Epithelial cell of proximal tubule (primary cell): ENCODE results near the gene EARS2. TPM values are rescaled to one million over a fixed set of nuclear protein-coding genes. Genes with fewer than 3 reads are reported as not detected.

Source experiments
- DNase-seq: peaks from one replicate; pipeline ENCODE4 v3.0.0-alpha.2; 2011; ENCODE audit warnings: low read depth
- H3K4me3 ChIP-seq: 2 replicates; pipeline ENCODE4 v1.5.1; 2011; ENCODE audit warnings: low read depth, mild to moderate bottlenecking, low read length
- total RNA-seq: library from RNA; depleted of rRNA; stranded (reverse); fragments of >200 nt; gene quantifications from 2 replicates; pipeline ENCODE4 v1.2.3, GENCODE V29; 2015
- TF ChIP-seq, protein P1 (sequence below): conservative IDR thresholded peaks from 2 replicates; pipeline ENCODE4 v1.5.1; 2012; ENCODE audit warnings: low read depth, mild to moderate bottlenecking, low read length

Gene EARS2
- 39.7 and 41.6 TPM in 2 replicates for total RNA-seq

DNA sequence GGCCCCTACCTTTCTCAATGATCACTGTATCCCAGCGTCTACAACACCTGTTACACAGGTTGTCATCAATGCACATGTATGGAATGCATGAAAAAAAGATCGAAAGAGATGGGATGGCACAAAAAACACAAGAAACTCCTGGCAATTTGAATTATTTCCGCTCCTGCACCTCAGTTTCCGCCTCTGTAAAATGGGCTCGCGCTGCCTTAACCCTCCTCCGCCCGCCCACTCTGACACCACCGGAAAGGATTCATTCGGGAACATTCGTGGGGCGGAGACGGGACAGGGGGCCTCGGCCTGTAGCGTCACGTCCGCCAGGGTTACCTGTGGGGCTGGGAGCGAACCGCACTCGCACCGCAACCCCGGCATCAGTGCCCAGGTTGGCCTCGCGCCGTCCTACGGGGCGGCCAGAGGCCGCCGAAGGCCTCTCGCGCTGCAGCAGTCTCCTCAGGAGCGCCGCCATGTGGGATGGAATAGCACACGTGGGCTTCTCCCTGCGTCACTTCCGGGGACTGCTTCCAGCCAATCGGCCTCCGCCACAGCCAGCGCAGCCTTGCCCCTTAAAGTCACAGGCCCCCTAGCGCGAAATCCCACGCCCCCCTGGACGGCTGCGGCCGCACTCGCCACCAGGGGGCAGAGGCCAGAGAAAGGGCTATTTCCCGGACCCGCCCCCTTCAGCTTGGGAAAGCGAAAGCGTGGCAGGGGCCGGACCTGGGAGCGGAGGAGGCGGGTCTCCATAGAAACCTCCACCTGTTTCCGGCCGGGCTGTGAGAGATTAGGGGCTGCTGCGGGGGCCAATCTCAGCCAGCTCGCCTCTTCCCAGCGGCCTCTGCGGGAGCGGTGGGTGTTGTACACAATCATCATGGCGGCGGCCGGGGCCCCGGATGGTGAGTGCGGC is at the start of gene EARS2, which contains the start of gene UBFD1:
EARS2 (minus strand) TSS at position 470 of the 898 bp plus-strand sequence; CDS start at position 463, 7 bp downstream.
UBFD1 (plus strand) TSS at position 847 of the 898 bp plus-strand sequence; CDS start at position 863, 16 bp downstream.
- H3K4me3 ChIP-seq, result peak within 1 kb of the TSS; percentile 94
- DNase-seq, result peak; percentile 74
- TF ChIP-seq, protein P1, sequence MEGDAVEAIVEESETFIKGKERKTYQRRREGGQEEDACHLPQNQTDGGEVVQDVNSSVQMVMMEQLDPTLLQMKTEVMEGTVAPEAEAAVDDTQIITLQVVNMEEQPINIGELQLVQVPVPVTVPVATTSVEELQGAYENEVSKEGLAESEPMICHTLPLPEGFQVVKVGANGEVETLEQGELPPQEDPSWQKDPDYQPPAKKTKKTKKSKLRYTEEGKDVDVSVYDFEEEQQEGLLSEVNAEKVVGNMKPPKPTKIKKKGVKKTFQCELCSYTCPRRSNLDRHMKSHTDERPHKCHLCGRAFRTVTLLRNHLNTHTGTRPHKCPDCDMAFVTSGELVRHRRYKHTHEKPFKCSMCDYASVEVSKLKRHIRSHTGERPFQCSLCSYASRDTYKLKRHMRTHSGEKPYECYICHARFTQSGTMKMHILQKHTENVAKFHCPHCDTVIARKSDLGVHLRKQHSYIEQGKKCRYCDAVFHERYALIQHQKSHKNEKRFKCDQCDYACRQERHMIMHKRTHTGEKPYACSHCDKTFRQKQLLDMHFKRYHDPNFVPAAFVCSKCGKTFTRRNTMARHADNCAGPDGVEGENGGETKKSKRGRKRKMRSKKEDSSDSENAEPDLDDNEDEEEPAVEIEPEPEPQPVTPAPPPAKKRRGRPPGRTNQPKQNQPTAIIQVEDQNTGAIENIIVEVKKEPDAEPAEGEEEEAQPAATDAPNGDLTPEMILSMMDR, result peak; percentile 91

DNA sequence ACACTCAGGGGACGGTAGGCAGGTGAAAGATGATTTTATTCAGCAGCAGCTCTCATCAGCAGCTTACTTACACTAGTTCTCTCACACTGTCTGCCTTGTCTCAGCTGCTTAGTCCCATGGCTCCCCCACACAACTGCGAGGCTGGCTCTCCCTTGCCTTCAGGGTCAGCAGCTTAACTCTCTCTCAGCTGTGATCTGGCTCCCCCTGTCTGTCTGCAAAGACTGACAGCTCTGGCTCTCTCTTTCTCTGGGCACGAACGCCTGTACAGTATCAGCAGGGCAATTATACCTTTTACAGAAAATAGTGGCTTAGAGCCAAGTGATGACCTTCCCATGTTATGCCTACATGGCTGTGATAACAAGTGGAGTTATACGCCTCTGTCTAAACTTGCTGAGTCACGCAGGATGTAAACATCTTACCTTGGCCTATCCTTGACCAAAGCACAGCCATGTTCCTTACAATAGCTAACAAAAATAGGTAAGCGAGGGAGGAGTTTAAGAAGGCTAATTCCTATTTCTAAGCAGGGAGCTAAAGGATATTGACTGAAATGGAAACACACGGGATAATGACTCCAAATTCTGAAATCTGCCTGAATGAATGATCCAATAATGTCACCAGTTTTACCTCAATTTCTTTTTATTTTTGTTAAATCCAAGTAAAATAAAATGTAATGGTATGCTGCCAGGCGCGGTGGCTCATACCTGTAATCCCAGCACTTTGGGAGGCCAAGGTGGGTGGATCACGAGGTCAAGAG is 40.0 kb upstream of the EARS2 start:
- no peak for DNase-seq
- TF ChIP-seq, protein P1, result peak; percentile 16
- H3K4me3 ChIP-seq, result no peak overlapping the region

DNA sequence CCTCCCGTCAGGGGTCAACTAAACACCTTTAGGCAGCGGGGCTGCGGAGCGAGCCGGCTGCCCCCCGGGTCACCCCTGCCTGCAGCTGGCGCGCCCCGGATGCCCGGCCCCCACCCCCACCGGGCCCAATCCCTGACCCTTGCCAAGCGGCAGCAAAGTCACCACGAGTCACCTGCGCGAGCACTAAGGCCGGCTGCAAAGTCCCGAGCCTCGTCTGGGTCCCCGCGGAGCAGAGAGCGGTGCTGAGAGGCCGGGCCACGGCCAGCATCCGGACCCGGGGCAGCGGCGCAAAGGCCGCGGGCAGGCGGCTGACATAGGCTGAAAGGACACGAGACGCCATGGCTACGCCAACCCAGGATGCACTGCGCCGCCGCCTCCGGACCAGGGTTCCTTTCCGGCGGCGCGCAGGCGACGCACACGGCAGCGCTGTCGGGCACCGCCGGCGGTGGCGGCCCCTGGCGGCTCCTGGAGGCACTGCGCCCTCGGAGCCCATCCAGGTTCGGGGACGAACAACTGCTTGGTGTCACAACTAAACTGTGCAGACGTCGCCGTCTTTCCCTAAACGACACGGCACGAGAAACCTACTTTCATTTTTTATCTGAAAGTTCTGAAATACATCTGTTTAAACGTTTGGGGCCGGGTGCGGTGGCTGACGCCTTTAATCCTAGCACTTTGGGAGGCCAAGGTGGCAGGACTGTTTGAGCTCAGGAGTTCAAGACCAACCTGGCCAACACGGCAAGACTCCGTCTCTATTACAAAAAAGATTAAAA is 39.0 kb upstream of the EARS2 start, which contains the start of gene NDUFAB1:
NDUFAB1 (minus strand) TSS at position 366 of the 770 bp plus-strand sequence; CDS start at position 340, 26 bp downstream.
- no peak for DNase-seq
- TF ChIP-seq, protein P1, result peak; percentile 89

DNA sequence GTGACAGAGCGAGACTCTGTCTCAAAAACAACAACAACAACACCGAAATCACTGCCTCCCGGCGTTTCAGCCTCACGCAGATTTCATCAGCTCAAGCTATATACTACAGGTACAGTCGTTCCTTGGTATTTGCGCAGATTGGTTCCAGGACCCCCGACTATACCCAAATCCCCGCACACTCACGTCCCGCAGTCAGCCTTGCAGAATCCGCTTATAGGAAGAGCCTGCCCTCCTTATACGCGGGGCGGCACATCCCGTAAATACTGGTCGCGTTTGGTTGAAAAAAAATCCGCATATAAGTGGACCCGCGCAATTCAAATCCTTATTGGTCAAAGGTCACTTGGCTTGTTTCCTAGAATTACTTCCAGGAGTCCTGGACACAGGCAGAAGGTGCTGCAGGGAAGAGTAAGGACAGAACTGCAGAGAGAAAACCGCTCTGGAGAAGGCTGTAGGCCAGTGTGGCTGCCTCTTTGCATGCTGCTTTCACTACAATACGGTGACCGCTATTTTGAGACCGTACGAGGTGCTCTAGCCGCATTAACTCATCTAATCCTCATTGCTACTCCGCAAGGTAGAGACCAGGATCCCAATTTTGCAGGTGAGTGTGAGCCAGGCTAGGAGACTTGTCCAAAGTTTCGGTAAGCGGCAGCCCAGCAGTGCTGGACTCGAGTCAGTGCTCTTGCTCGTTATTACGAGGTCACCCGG is 38.2 kb upstream of the EARS2 start:
- TF ChIP-seq, protein P1, result no peak
- peak overlapping the region; percentile 98 for H3K4me3 ChIP-seq
- DNase-seq, result no peak

More for the DNA sequence above, 39.0 kb upstream of the EARS2 start, which contains the start of gene NDUFAB1:
- peak within 1 kb of the TSS; percentile 98 for H3K4me3 ChIP-seq

- H3K4me3 ChIP-seq, result no peak overlapping the region
- TF ChIP-seq, protein P1, result no peak
- DNase-seq, result no peak
These were observed 37.0 kb upstream of the EARS2 start for GRCh38 chr16:23594186-23594585.

DNA sequence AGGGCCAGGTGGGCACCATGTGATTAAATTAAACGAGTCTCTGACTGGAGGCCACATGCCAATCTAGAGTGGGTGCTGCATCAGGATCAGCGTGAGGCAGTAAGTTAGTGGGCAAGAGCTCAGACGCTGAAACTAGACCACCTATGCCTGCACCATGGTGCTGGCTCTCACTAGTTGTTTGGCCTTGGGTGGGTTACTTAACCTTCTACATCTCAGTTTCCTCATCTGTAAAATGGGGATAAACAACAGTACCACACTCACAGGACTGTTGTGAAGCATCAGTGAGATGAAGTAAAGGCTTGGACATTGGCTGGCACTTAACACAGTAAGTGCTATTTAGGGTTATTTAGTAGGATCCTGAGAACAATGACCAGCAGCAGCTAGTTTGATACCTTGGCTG is 33.0 kb upstream of the EARS2 start:
- no peak for DNase-seq
- no peak overlapping the region for H3K4me3 ChIP-seq
- TF ChIP-seq, protein P1, result no peak
